ENCODE measurements around the gene ROMO1.
"Not testable (repeated sequence)": the region's sequence is repeated elsewhere in the genome, so short reads cannot be mapped to it uniquely, and the experiment has no call there.

Gene ROMO1

GRCh38 chr20:35700625-35701148 lies 1.5 kb downstream of the ROMO1 start:
- ATAC-seq (no peak), DNase-seq (ENCODE audit: low spot score in 2 of 2) (no peak)
- peaks cover 75% of the 10 kb centered on the region for H3K36me3 Mint-ChIP-seq
- peak overlapping the region; percentile 98 for H3K27ac Mint-ChIP-seq
- H3K4me3 Mint-ChIP-seq: peak overlapping the region; percentile 96
- peaks cover 30% of the 10 kb centered on the region for H3K4me1 Mint-ChIP-seq
- H3K9me3 Mint-ChIP-seq: no peaks in the 10 kb centered on the region

GRCh38 chr20:35702051-35702823 lies 3.0 kb downstream of the ROMO1 start:
- DNase-seq (ENCODE audit: low spot score in 2 of 2): no peak
- Mint-ChIP-seq H3K27ac (peak overlapping the region; percentile 64), H3K4me3 (no peak overlapping the region), H3K4me1 (peaks cover 29% of the 10 kb centered on the region), H3K36me3 (peaks cover 89% of the 10 kb centered on the region), H3K9me3 (no peaks in the 10 kb centered on the region)
- ATAC-seq: no peak

GRCh38 chr20:35702824-35703695 lies 3.9 kb downstream of the ROMO1 start:
- Mint-ChIP-seq H3K27ac (peak overlapping the region; percentile 68), H3K36me3 (peaks cover 97% of the 10 kb centered on the region), H3K9me3 (no peaks in the 10 kb centered on the region), H3K4me1 (peaks cover 20% of the 10 kb centered on the region), H3K4me3 (no peak overlapping the region)
- ATAC-seq (no peak), DNase-seq (ENCODE audit: low spot score in 2 of 2) (no peak)

- DNase-seq (ENCODE audit: low spot score in 2 of 2) (no peak), ATAC-seq (no peak)
- no peak overlapping the region for H3K4me3 Mint-ChIP-seq
- peaks cover 18% of the 10 kb centered on the region for H3K4me1 Mint-ChIP-seq
- peak overlapping the region; percentile 68 for H3K27ac Mint-ChIP-seq
- peaks cover 100% of the 10 kb centered on the region for H3K36me3 Mint-ChIP-seq
- H3K9me3 Mint-ChIP-seq: no peaks in the 10 kb centered on the region
These were observed 5.5 kb downstream of the ROMO1 start for GRCh38 chr20:35704514-35705261.

DNA sequence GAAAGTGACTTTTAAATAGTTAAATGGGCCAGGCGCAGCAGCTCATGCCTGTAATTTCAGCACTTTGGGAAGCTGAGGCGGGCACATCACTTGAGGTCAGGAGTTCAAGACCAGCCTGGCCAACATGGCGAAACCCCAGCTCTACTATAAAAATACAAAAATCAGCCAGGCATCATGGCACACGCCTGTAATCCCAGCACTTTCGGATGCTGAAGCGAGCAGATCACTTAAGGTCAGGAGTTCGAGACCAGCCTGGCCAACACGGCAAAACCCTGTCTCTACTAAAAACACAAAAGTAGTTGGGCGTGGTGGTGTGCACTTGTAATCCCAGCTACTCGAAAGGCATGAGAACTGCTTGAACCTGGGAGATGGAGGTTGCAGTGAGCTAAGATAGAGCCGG lies 6.7 kb downstream of the ROMO1 start:
- not testable (repeated sequence) for H3K9me3 Mint-ChIP-seq, H3K4me3 Mint-ChIP-seq, ATAC-seq, H3K27ac Mint-ChIP-seq
- Mint-ChIP-seq H3K4me1 (peaks cover 14% of the 10 kb centered on the region), H3K36me3 (peaks cover 100% of the 10 kb centered on the region)
- peak in 1 of 2 donors; percentile 37 for DNase-seq (ENCODE audit: low spot score in 2 of 2)

- H3K36me3 Mint-ChIP-seq: peaks cover 100% of the 10 kb centered on the region
- peak in 1 of 2 donors; percentile 33 for DNase-seq (ENCODE audit: low spot score in 2 of 2)
- not testable (repeated sequence) for ATAC-seq, H3K27ac Mint-ChIP-seq, H3K9me3 Mint-ChIP-seq, H3K4me3 Mint-ChIP-seq
- peaks cover 22% of the 10 kb centered on the region for H3K4me1 Mint-ChIP-seq
These were observed 7.7 kb downstream of the ROMO1 start for GRCh38 chr20:35706591-35707529.

GRCh38 chr20:35708502-35708901 lies 9.3 kb downstream of the ROMO1 start:
- no peak overlapping the region for H3K4me3 Mint-ChIP-seq
- no peak overlapping the region for H3K27ac Mint-ChIP-seq
- H3K36me3 Mint-ChIP-seq: peaks cover 100% of the 10 kb centered on the region
- no peak for ATAC-seq
- DNase-seq (ENCODE audit: low spot score in 2 of 2): no peak
- peaks cover 36% of the 10 kb centered on the region for H3K4me1 Mint-ChIP-seq
- no peaks in the 10 kb centered on the region for H3K9me3 Mint-ChIP-seq

DNA sequence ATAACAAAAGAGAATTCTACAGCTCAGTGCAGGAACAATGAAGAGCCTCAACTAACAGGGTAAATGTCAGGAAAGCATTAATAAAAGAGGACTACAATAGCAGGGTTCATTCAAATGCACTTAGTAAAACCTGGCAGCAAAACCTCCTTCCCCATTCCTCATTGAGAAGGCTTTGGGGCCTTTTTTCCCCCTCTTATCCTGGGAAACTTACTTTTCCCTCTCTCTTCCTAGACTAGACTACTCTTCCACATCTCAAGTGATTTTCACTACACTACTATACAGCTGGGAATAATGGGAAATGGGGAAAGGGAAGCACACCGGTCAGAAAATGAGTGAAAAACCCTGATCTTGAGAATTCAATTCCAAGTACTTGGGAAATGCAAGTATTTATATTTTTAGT lies 10.1 kb downstream of the ROMO1 start:
- Mint-ChIP-seq H3K4me1 (peaks cover 41% of the 10 kb centered on the region), H3K4me3 (no peak overlapping the region), H3K9me3 (no peaks in the 10 kb centered on the region), H3K27ac (no peak overlapping the region), H3K36me3 (peaks cover 100% of the 10 kb centered on the region)
- ATAC-seq (no peak), DNase-seq (ENCODE audit: low spot score in 2 of 2) (peak in 1 of 2 donors; percentile 17)

- Mint-ChIP-seq H3K9me3 (no peaks in the 10 kb centered on the region), H3K4me1 (peaks cover 45% of the 10 kb centered on the region), H3K27ac (no peak overlapping the region), H3K4me3 (no peak overlapping the region), H3K36me3 (peaks cover 100% of the 10 kb centered on the region)
- DNase-seq (ENCODE audit: low spot score in 2 of 2) (no peak), ATAC-seq (no peak)
These were observed 10.8 kb downstream of the ROMO1 start for GRCh38 chr20:35710039-35710438.

DNA sequence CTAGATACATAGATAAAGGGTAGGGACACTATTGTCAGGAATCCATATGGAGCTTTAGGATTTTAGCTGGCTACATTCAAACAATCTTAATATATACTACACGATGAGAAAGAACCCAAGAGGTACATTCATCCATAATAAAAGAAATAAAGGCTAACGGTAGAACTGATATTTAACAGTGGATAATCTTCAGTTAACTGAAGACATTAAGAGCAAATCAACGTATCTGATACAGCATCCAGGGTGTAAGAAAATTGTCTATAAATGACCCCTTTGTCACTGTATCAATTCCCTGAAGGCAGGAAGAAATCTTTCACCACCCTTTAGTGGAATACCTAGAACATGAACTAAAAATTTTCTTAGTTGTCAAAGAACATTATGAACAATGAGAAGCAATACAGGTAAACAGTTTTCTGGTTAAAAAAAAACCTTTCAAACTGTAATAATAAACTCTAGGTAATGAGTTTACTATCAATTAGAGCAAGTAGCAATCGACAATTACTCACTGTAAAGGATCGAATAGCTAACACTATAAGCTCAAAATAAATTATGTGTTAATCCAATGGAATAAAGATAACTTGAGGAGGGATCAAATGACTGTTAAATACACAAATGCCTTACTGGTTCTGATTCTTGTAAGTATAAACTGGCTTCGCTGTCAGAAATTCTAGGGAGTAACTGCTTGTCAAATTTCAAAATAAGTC lies 11.8 kb downstream of the ROMO1 start:
- DNase-seq (ENCODE audit: low spot score in 2 of 2) (no peak), ATAC-seq (no peak)
- H3K4me1 Mint-ChIP-seq: peaks cover 45% of the 10 kb centered on the region
- H3K4me3 Mint-ChIP-seq: peak overlapping the region; percentile 55
- peaks cover 100% of the 10 kb centered on the region for H3K36me3 Mint-ChIP-seq
- peak overlapping the region; percentile 83 for H3K27ac Mint-ChIP-seq
- no peaks in the 10 kb centered on the region for H3K9me3 Mint-ChIP-seq

GRCh38 chr20:35711588-35712209 lies 12.5 kb downstream of the ROMO1 start:
- Mint-ChIP-seq H3K27ac (peak overlapping the region; percentile 83), H3K36me3 (peaks cover 100% of the 10 kb centered on the region), H3K4me3 (peak overlapping the region; percentile 55), H3K9me3 (no peaks in the 10 kb centered on the region), H3K4me1 (peaks cover 45% of the 10 kb centered on the region)
- DNase-seq (ENCODE audit: low spot score in 2 of 2): peak in 1 of 2 donors; percentile 54
- ATAC-seq: peak; percentile 89

- not testable (repeated sequence) for H3K27ac Mint-ChIP-seq; H3K9me3 Mint-ChIP-seq; DNase-seq (ENCODE audit: low spot score in 2 of 2); H3K4me3 Mint-ChIP-seq; ATAC-seq
- Mint-ChIP-seq H3K36me3 (peaks cover 100% of the 10 kb centered on the region), H3K4me1 (peaks cover 48% of the 10 kb centered on the region)
These were observed 13.9 kb downstream of the ROMO1 start for GRCh38 chr20:35713120-35713519.

DNA sequence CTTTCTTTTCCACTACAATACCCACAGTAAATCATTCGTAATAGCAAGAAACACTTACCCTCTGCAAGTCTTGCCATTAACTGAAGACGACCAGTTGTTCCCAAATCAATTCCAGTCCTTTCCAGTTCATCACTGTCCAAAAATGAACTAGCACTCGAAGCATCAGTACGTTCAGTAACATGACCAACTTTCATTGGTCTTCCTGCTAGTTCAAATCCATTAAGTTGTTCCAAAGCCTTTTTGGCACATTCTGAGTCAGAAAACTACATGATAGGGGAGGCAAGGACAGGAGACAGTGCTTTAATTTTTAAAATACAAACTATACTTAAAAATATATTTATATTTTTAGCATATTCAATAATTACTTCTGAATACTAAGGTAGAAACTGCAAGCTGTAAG lies 14.9 kb downstream of the ROMO1 start:
- Mint-ChIP-seq H3K27ac (peak overlapping the region; percentile 32), H3K4me3 (no peak overlapping the region), H3K4me1 (peaks cover 52% of the 10 kb centered on the region), H3K9me3 (no peaks in the 10 kb centered on the region), H3K36me3 (peaks cover 100% of the 10 kb centered on the region)
- DNase-seq (ENCODE audit: low spot score in 2 of 2): no peak
- ATAC-seq: no peak

All from stimulated activated effector memory CD8-positive, alpha-beta T cell treated with anti-CD3 and anti-CD28 coated beads, Interleukin-12 subunit alpha, Interleukin-12 subunit beta, amount 100 ng/mL, for 72 hours (primary cell).